GM12878 (cell line): ENCODE data around the gene TUBB1. TPM values are rescaled to one million over a fixed set of nuclear protein-coding genes. Genes with fewer than 3 reads are reported as not detected.

Experiments used
- BACH1 ChIP-seq: fragments of 450-650 bp; IDR thresholded peaks from 2 replicates; pipeline ENCODE4 v1.6.1; 2017; ENCODE audit warnings: mild to moderate bottlenecking, borderline replicate concordance
- KAT2A ChIP-seq: conservative IDR thresholded peaks from 2 replicates; pipeline ENCODE4 v1.6.1; 2011; ENCODE audit warnings: low read depth, low read length; ENCODE audit not compliant: control insufficient read depth
- KLF5 ChIP-seq: fragments of 450-650 bp; IDR thresholded peaks from 2 replicates; pipeline ENCODE4 v1.6.1; 2014; ENCODE audit warnings: mild to moderate bottlenecking; ENCODE audit not compliant: partially characterized antibody
- MYC ChIP-seq: IDR thresholded peaks from 2 replicates; pipeline ENCODE4 v1.6.1; 2011; ENCODE audit warnings: mild to moderate bottlenecking, low read length, moderate library complexity, inconsistent platforms; ENCODE audit not compliant: insufficient read depth, insufficient replicate concordance, insufficient read length, severe bottlenecking
- NFIC ChIP-seq: IDR thresholded peaks from 2 replicates; pipeline ENCODE4 v1.6.1; 2012; ENCODE audit warnings: low read depth, mild to moderate bottlenecking, inconsistent platforms, low read length, moderate library complexity
- NFYB ChIP-seq: IDR thresholded peaks from 2 replicates; pipeline ENCODE4 v1.6.1; 2011; ENCODE audit warnings: low read depth, mild to moderate bottlenecking, low read length, improper control_type of control experiment, moderate library complexity; ENCODE audit not compliant: insufficient read depth
- RAD21 ChIP-seq: IDR thresholded peaks from 2 replicates; pipeline ENCODE4 v1.6.1; 2011; ENCODE audit warnings: mild to moderate bottlenecking, low read depth, low read length, moderate library complexity; ENCODE audit not compliant: insufficient read depth
- SMC3 ChIP-seq: IDR thresholded peaks from 2 replicates; pipeline ENCODE4 v1.6.1; 2011; ENCODE audit warnings: low read length, improper control_type of control experiment, borderline replicate concordance
- ZNF24 ChIP-seq: fragments of 450-650 bp; IDR thresholded peaks from 2 replicates; pipeline ENCODE4 v1.6.1; 2017; ENCODE audit warnings: antibody characterized with exemption, mild to moderate bottlenecking
- ZNF687 ChIP-seq: fragments of 450-650 bp; IDR thresholded peaks from 2 replicates; pipeline ENCODE4 v1.6.1; 2017; ENCODE audit warnings: mild to moderate bottlenecking, moderate library complexity
- polyA plus RNA-seq, 11 experiments: library from polyadenylated mRNA; depleted of rRNA in 4 of 11; unstranded in 6 of 11; stranded (reverse) in 5 of 11; fragments of >200 nt; fragmentation: Nextera tagmentation in 4 of 11; fragmentation: Illumina TruSeq in 1 of 11; extraction: Ambion mirVana in 4 of 11; extraction: Trizol in 1 of 11; gene quantifications; 1 replicate in 1 of 11; 2 replicates in 10 of 11; pipeline versions ENCODE4 v1.2.1 to v1.2.3, GENCODE V29; 2011 to 2016; ENCODE audit warnings: inconsistent platforms in 2 of 11, missing spikeins in 2 of 11, low read depth in 1 of 11
- total RNA-seq, 4 experiments: library from RNA; depleted of rRNA in 3 of 4; stranded (reverse); fragments of >200 nt in 3 of 4; fragmentation: Illumina TruSeq in 1 of 4; extraction: Trizol in 1 of 4; gene quantifications; 2 replicates each; pipeline versions ENCODE4 v1.2.1 to v1.2.3, GENCODE V29; 2013 to 2021

Gene TUBB1
- total and polyA plus RNA-seq, 10 of the 15 experiments (the other 5 are each of a cell fraction or from before 2014, with no cell fraction given): 0.02 to 0.20 (median 0.06) TPM; not detected in 3

GRCh38 chr20:59033093-59033492 is 13.9 kb downstream of the TUBB1 start (continued):
- TF ChIP-seq ZNF687: no peak
- TF ChIP-seq KAT2A: no peak
- no peak for TF ChIP-seq BACH1
- no peak for TF ChIP-seq NFYB
- TF ChIP-seq SMC3: no peak
- TF ChIP-seq RAD21: no peak
- TF ChIP-seq MYC: no peak
- no peak for TF ChIP-seq KLF5
- TF ChIP-seq NFIC: no peak
- TF ChIP-seq ZNF24: no peak
